Astrocyte (in vitro differentiated cells and primary cell): ENCODE measurements around the gene WDR93. TPM values are rescaled to one million over a fixed set of nuclear protein-coding genes. Genes with fewer than 3 reads are reported as not detected.

Experiments
- DNase-seq: peaks from one replicate; pipeline ENCODE4 v3.0.0-alpha.2; 2010; ENCODE audit warnings: low read depth
- FAIRE-seq: peaks from 2 replicates; lab custom pipeline; 2011; peaks lifted over from hg19 to GRCh38; lab: Jason Lieb, UNC
- H2AFZ ChIP-seq: 2 replicates; pipeline ENCODE4 v1.6.0; 2012; ENCODE audit warnings: low read depth, low read length, inconsistent platforms
- H3K27ac ChIP-seq: 2 replicates; pipeline ENCODE4 v1.5.1; 2011; ENCODE audit warnings: low read depth, low read length, inconsistent platforms
- H3K27me3 ChIP-seq: 2 replicates; pipeline ENCODE4 v1.6.0; 2011; ENCODE audit warnings: low read length, inconsistent platforms; ENCODE audit not compliant: insufficient read depth
- H3K36me3 ChIP-seq: 2 replicates; pipeline ENCODE4 v1.5.1; 2011; ENCODE audit warnings: low read length, inconsistent platforms; ENCODE audit not compliant: insufficient read depth
- H3K4me1 ChIP-seq: 2 replicates; pipeline ENCODE4 v1.5.1; 2011; ENCODE audit warnings: low read length, inconsistent platforms; ENCODE audit not compliant: insufficient read depth
- H3K4me2 ChIP-seq: 2 replicates; pipeline ENCODE4 v1.6.0; 2012; ENCODE audit warnings: low read length, inconsistent platforms
- H3K4me3 ChIP-seq: 2 replicates; pipeline ENCODE4 v1.5.1; 2011; ENCODE audit warnings: low read depth, mild to moderate bottlenecking, low read length, inconsistent platforms; ENCODE audit not compliant: insufficient read depth
- H3K79me2 ChIP-seq: 2 replicates; pipeline ENCODE4 v1.6.0; 2012; ENCODE audit warnings: mild to moderate bottlenecking, low read length, inconsistent platforms; ENCODE audit not compliant: insufficient read depth
- H3K9ac ChIP-seq: 2 replicates; pipeline ENCODE4 v1.6.0; 2012; ENCODE audit warnings: mild to moderate bottlenecking, low read length, inconsistent platforms
- H3K9me3 ChIP-seq: 2 replicates; pipeline ENCODE4 v1.5.1; 2012; ENCODE audit warnings: low read depth, mild to moderate bottlenecking, low read length, inconsistent platforms; ENCODE audit not compliant: insufficient read depth
- H4K20me1 ChIP-seq: 2 replicates; pipeline ENCODE4 v1.6.0; 2012; ENCODE audit warnings: low read length, inconsistent platforms; ENCODE audit not compliant: insufficient read depth
- H3K27ac Mint-ChIP-seq: one replicate; pipeline ENCODE4 v1.8.0; 2021; ENCODE audit warnings: mild to moderate bottlenecking, mixed read lengths; ENCODE audit not compliant: unreplicated experiment
- H3K27me3 Mint-ChIP-seq: one replicate; pipeline ENCODE4 v1.8.0; 2021; ENCODE audit warnings: low read depth, mixed read lengths; ENCODE audit not compliant: unreplicated experiment
- H3K36me3 Mint-ChIP-seq: one replicate; pipeline ENCODE4 v1.8.0; 2021; ENCODE audit warnings: low read depth, mixed read lengths; ENCODE audit not compliant: unreplicated experiment
- H3K4me1 Mint-ChIP-seq: one replicate; pipeline ENCODE4 v1.8.0; 2021; ENCODE audit warnings: low read depth, mixed read lengths; ENCODE audit not compliant: unreplicated experiment
- H3K4me3 Mint-ChIP-seq: one replicate; pipeline ENCODE4 v1.8.0; 2021; ENCODE audit warnings: mild to moderate bottlenecking, moderate library complexity, mixed read lengths; ENCODE audit not compliant: unreplicated experiment
- H3K9me3 Mint-ChIP-seq: one replicate; pipeline ENCODE4 v1.8.0; 2021; ENCODE audit warnings: mild to moderate bottlenecking, mixed read lengths; ENCODE audit not compliant: unreplicated experiment
- EZH2 ChIP-seq: IDR thresholded peaks from 2 replicates; pipeline ENCODE4 v1.6.1; 2012; ENCODE audit warnings: mild to moderate bottlenecking, low read length, inconsistent platforms; ENCODE audit not compliant: insufficient read depth
- total RNA-seq: library from RNA; stranded (reverse); gene quantifications from 2 replicates; pipeline ENCODE4 v1.2.1, GENCODE V29; 2021
- TF ChIP-seq, protein P1 (sequence below): IDR thresholded peaks from 2 replicates; pipeline ENCODE4 v1.5.1; 2011; ENCODE audit warnings: low read depth, mild to moderate bottlenecking, inconsistent platforms, low read length, moderate library complexity; ENCODE audit not compliant: insufficient read depth

WDR93 gene
- total RNA-seq, 1 donor from 2014 or later = not detected

DNA sequence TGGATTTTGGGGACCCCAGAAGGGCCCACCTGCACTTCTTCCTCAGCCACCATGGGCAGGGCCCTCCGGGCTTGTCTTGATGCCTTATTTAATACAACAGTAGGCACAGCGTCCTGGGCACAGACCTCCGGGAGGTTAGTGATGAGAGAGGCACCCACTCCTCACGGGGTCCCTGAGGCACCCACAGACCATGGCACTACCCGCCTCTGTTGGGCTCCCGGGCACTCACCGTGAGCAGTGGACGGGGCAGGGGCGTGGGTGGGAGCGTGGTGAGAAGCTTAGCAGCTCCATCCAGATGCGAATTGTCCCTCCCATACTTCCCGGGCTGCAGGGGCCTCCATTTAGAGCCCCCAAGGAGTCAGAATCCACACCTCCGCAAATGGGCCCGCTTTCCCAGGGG, 85.2 kb downstream of the WDR93 start:
- peaks cover 2% of the 10 kb centered on the region for H3K4me1 Mint-ChIP-seq
- Histone ChIP-seq H3K9me3 (no peaks in the 10 kb centered on the region), H3K9ac (no peak overlapping the region), H2AFZ (peak overlapping the region; percentile 90), H3K27ac (no peak overlapping the region), H3K36me3 (no peaks in the 10 kb centered on the region), H3K79me2 (no peaks in the 10 kb centered on the region), H4K20me1 (no peaks in the 10 kb centered on the region), H3K4me3 (peak overlapping the region; percentile 39), H3K4me1 (no peaks in the 10 kb centered on the region), H3K27me3 (no peaks in the 10 kb centered on the region), H3K4me2 (peak overlapping the region; percentile 84)
- no peaks in the 10 kb centered on the region for H3K36me3 Mint-ChIP-seq
- H3K27me3 Mint-ChIP-seq = peaks cover 13% of the 10 kb centered on the region
- no peak overlapping the region for H3K4me3 Mint-ChIP-seq
- TF ChIP-seq EZH2 = no peak
- TF ChIP-seq, protein P1, sequence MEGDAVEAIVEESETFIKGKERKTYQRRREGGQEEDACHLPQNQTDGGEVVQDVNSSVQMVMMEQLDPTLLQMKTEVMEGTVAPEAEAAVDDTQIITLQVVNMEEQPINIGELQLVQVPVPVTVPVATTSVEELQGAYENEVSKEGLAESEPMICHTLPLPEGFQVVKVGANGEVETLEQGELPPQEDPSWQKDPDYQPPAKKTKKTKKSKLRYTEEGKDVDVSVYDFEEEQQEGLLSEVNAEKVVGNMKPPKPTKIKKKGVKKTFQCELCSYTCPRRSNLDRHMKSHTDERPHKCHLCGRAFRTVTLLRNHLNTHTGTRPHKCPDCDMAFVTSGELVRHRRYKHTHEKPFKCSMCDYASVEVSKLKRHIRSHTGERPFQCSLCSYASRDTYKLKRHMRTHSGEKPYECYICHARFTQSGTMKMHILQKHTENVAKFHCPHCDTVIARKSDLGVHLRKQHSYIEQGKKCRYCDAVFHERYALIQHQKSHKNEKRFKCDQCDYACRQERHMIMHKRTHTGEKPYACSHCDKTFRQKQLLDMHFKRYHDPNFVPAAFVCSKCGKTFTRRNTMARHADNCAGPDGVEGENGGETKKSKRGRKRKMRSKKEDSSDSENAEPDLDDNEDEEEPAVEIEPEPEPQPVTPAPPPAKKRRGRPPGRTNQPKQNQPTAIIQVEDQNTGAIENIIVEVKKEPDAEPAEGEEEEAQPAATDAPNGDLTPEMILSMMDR = no peak
- FAIRE-seq (no peak), DNase-seq (no peak)
- no peaks in the 10 kb centered on the region for H3K9me3 Mint-ChIP-seq
- H3K27ac Mint-ChIP-seq = no peak overlapping the region

DNA sequence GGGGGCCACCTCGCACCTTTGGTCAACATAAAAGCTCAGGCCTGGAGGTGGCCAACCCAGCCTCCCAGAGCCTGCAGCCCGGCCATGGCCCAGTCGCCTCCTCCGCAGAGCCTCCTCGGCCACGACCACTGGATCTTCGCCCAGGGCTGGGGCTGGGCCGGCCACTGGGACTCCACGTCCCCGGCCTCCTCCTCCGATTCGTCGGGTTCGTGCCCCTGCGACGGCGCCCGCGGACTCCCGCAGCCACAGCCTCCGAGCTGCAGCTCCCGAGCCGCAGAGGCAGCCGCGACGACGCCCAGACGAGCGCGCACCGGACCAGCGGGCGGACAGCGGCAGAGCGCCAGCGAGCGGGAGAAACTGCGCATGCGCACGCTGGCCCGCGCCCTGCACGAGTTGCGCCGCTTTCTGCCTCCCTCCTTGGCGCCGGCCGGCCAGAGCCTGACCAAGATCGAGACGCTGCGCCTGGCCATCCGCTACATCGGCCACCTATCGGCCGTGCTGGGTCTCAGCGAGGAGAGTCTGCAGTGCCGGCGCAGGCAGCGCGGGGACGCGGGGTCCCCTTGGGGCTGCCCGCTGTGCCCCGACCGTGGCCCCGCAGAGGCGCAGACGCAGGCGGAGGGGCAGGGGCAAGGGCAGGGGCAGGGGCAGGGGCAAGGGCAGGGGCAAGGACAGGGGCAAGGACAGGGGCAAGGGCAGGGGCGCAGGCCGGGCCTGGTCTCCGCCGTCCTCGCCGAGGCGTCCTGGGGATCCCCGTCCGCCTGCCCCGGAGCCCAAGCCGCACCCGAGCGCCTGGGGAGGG, 85.9 kb downstream of the WDR93 start, which contains the start of gene MESP2:
Gene MESP2 (plus strand): TSS at position 59 of the 799 bp plus-strand sequence. CDS start 26 bp downstream, at position 85.
- Mint-ChIP-seq H3K27ac (no peak within 1 kb of the TSS), H3K9me3 (no peaks in the 10 kb centered on the region), H3K27me3 (peaks cover 13% of the 10 kb centered on the region), H3K36me3 (no peaks in the 10 kb centered on the region), H3K4me3 (no peak within 1 kb of the TSS), H3K4me1 (peaks cover 2% of the 10 kb centered on the region)
- FAIRE-seq = no peak
- Histone ChIP-seq H3K79me2 (no peaks in the 10 kb centered on the region), H3K4me1 (peaks cover 3% of the 10 kb centered on the region), H3K9me3 (no peaks in the 10 kb centered on the region), H3K27ac (no peak within 1 kb of the TSS), H3K4me3 (peak within 1 kb of the TSS; percentile 39), H3K36me3 (no peaks in the 10 kb centered on the region), H3K9ac (peak within 1 kb of the TSS; percentile 38), H2AFZ (peak within 1 kb of the TSS; percentile 90), H4K20me1 (no peaks in the 10 kb centered on the region), H3K27me3 (no peaks in the 10 kb centered on the region), H3K4me2 (peak within 1 kb of the TSS; percentile 84)
- peak; percentile 47 for DNase-seq
- no peak for TF ChIP-seq EZH2
- TF ChIP-seq, protein P1 = no peak
